ENCODE data around the gene NDUFAB1.

The NDUFAB1 gene

DNA sequence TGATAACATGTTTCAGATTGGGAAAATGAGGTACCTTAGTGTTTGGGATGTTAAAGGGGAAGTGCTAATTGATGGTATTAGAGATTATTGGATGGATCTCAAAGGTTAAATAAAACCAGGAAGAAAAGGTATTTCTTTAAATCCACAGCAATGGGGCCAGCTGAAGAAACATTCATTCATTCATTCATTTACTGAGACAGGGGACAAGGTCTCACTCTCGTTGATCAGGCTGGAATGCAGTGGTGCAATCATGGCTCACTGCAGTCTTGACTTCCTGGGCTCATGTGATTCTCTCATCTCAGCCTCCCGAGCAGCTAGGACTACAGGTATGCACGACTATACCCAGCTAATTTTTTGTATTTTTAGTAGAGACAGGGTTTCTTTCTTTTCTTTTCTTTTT lies 58.7 kb downstream of the NDUFAB1 start:
- no peak for TF ChIP-seq ZNF558 (tag by site-specific recombination; IDR thresholded peaks at IDR 0.05)
- no peak for TF ChIP-seq ZNF19 (tag by site-specific recombination; IDR thresholded peaks at IDR 0.05; ENCODE audit: low read depth)
- TF ChIP-seq ZNF560 (tag by site-specific recombination; IDR thresholded peaks at IDR 0.05; ENCODE audit: borderline replicate concordance): no peak
- no peak for TF ChIP-seq ZNF354C (tag by site-specific recombination; IDR thresholded peaks at IDR 0.05; ENCODE audit: borderline replicate concordance, low read depth)
- TF ChIP-seq ZNF530 (tag by site-specific recombination; IDR thresholded peaks at IDR 0.05; ENCODE audit: low read depth): no peak
- ChIA-PET CTCF (no interaction called here), POLR2A (interaction anchor here (0.8 kb wide), 1 partner anchor 27 kb away, joined by 3 read pairs; the partner anchor contains the start of gene GGA2)
- Histone ChIP-seq H3K4me1 (ENCODE audit: control insufficient read depth, insufficient read depth, low read length) (no peaks in the 10 kb centered on the region), H3K4me3 (ENCODE audit: low read depth, low read length) (no peak overlapping the region), H3K27ac (ENCODE audit: extremely low read depth, low read depth, low read length) (no peak overlapping the region), H3K9me3 (ENCODE audit: control insufficient read depth, insufficient read depth, low read depth, low read length) (no peaks in the 10 kb centered on the region), H3K36me3 (ENCODE audit: control insufficient read depth in 2 of 2, insufficient read depth in 1 of 2, low read length in 2 of 2) (peaks cover 23 to 65% of the 10 kb centered on the region in 2 experiments; a peak in 2 of 3 replicates)

DNA sequence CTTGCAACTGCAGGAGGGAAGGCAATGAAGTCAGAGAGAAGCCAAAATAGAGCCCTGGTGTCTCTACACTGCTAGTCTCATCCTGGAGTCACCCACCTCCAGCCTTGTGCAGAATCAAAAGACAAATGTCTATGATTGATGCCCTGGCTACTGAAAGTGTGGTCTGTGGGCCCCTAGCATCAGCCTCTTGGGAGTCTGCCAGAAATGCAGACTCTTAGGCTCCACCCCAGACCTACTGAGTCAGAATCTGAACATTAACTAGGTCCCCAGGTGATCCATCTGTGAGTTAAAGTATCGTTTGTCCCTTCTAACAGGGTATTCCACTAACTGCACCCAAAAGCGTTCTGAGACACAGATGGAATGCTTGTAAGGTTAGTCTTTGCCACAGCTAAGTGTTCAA lies 60.2 kb downstream of the NDUFAB1 start:
- CTCF ChIA-PET: interaction anchor here (0.7 kb wide), 1 partner anchor 1319 kb away, joined by 5 read pairs; no protein-coding TSS in a partner anchor
- POLR2A ChIA-PET: no interaction called here
- Histone ChIP-seq H3K4me1 (ENCODE audit: control insufficient read depth, insufficient read depth, low read length) (no peaks in the 10 kb centered on the region), H3K27ac (ENCODE audit: extremely low read depth, low read depth, low read length) (no peak overlapping the region), H3K4me3 (ENCODE audit: low read depth, low read length) (no peak overlapping the region), H3K36me3 (ENCODE audit: control insufficient read depth in 2 of 2, insufficient read depth in 1 of 2, low read length in 2 of 2) (peaks cover 21 to 71% of the 10 kb centered on the region in 2 experiments; a peak in 2 of 3 replicates), H3K9me3 (ENCODE audit: control insufficient read depth, insufficient read depth, low read depth, low read length) (no peaks in the 10 kb centered on the region)
- no peak for TF ChIP-seq ZNF37A (tag by site-specific recombination; IDR thresholded peaks at IDR 0.05)
- no peak for TF ChIP-seq ZNF658 (tag by site-specific recombination; IDR thresholded peaks at IDR 0.05)
- no peak for TF ChIP-seq KLF7 (tag by site-specific recombination; IDR thresholded peaks at IDR 0.05; ENCODE audit: borderline replicate concordance)
- TF ChIP-seq ZNF266 (tag by site-specific recombination; IDR thresholded peaks at IDR 0.05; ENCODE audit: low read depth): no peak

- ChIA-PET POLR2A (no interaction called here), CTCF (interaction anchor here (0.6 kb wide), 1 partner anchor 62 kb away, joined by 5 read pairs; the partner anchor contains the start of gene NDUFAB1)
- H3K4me1 ChIP-seq (ENCODE audit: control insufficient read depth, insufficient read depth, low read length): no peaks in the 10 kb centered on the region
- no peak for TF ChIP-seq ZNF560 (tag by site-specific recombination; IDR thresholded peaks at IDR 0.05; ENCODE audit: borderline replicate concordance)
- H3K9me3 ChIP-seq (ENCODE audit: control insufficient read depth, insufficient read depth, low read depth, low read length): no peaks in the 10 kb centered on the region
- H3K36me3 ChIP-seq (ENCODE audit: control insufficient read depth in 2 of 2, insufficient read depth in 1 of 2, low read length in 2 of 2): peaks cover 18 to 66% of the 10 kb centered on the region in 2 experiments; a peak in 2 of 3 replicates
- H3K4me3 ChIP-seq (ENCODE audit: low read depth, low read length): no peak overlapping the region
- no peak overlapping the region for H3K27ac ChIP-seq (ENCODE audit: extremely low read depth, low read depth, low read length)
Measured at GRCh38 chr16:23534868-23535860, 61.0 kb downstream of the NDUFAB1 start.

DNA sequence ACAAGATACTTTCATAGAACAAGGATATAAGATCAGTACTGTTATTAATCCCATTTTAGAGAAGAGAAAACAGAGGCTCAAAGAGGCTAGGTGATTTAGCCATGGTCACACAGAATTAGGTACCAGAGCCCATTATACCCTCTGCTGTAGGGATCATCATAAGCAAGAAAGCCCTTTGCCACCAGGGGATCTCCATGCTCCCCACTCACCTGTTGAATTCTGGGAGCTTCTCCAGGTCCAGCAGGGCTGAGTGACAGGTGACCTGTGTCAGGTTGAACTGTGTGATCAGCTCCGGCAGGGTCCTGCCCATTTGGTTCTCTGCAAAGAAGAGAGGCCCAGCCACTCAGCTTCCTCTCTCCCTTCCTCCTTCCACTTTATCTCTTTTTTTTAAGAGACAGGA lies 63.7 kb downstream of the NDUFAB1 start:
- ChIA-PET CTCF (no interaction called here), POLR2A (no interaction called here)
- Histone ChIP-seq H3K27ac (ENCODE audit: extremely low read depth, low read depth, low read length) (no peak overlapping the region), H3K4me1 (ENCODE audit: control insufficient read depth, insufficient read depth, low read length) (no peaks in the 10 kb centered on the region), H3K36me3 (ENCODE audit: control insufficient read depth in 2 of 2, insufficient read depth in 1 of 2, low read length in 2 of 2) (peaks cover 12 to 76% of the 10 kb centered on the region in 2 experiments; a peak in 2 of 3 replicates), H3K9me3 (ENCODE audit: control insufficient read depth, insufficient read depth, low read depth, low read length) (no peaks in the 10 kb centered on the region), H3K4me3 (ENCODE audit: low read depth, low read length) (no peak overlapping the region)
- TF ChIP-seq SCRT2 (tag by site-specific recombination; IDR thresholded peaks at IDR 0.05) (peak; percentile 79), SCRT1 (tag by site-specific recombination; IDR thresholded peaks at IDR 0.05; ENCODE audit: borderline replicate concordance) (peak; percentile 80), ZNF645 (tag by site-specific recombination; IDR thresholded peaks at IDR 0.05) (no peak)

Measured in HEK293 (cell line).